ENCODE measurements around the gene ZNF749. TPM values are rescaled to one million over a fixed set of nuclear protein-coding genes. Genes with fewer than 3 reads are reported as not detected.

The ZNF749 gene
- total RNA-seq, 1 donor from 2014 or later, result 18.2 TPM

DNA sequence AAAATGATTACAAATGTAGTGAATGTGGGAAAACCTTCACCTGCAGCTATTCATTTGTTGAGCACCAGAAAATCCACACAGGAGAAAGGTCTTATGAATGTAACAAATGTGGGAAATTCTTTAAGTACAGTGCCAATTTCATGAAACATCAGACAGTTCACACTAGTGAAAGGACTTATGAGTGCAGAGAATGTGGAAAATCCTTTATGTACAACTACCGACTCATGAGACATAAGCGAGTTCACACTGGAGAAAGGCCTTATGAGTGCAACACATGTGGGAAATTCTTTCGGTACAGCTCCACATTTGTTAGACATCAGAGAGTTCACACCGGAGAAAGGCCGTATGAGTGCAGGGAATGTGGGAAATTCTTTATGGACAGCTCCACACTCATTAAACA is 36.3 kb upstream of the ZNF749 start:
- intact Hi-C loops (cut with micrococcal nuclease), result no loop called here
- TF ChIP-seq, protein P1, sequence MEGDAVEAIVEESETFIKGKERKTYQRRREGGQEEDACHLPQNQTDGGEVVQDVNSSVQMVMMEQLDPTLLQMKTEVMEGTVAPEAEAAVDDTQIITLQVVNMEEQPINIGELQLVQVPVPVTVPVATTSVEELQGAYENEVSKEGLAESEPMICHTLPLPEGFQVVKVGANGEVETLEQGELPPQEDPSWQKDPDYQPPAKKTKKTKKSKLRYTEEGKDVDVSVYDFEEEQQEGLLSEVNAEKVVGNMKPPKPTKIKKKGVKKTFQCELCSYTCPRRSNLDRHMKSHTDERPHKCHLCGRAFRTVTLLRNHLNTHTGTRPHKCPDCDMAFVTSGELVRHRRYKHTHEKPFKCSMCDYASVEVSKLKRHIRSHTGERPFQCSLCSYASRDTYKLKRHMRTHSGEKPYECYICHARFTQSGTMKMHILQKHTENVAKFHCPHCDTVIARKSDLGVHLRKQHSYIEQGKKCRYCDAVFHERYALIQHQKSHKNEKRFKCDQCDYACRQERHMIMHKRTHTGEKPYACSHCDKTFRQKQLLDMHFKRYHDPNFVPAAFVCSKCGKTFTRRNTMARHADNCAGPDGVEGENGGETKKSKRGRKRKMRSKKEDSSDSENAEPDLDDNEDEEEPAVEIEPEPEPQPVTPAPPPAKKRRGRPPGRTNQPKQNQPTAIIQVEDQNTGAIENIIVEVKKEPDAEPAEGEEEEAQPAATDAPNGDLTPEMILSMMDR (IDR thresholded peaks at IDR 0.05), result no peak
- peaks cover 10% of the 10 kb centered on the region for H3K9me3 Mint-ChIP-seq

DNA sequence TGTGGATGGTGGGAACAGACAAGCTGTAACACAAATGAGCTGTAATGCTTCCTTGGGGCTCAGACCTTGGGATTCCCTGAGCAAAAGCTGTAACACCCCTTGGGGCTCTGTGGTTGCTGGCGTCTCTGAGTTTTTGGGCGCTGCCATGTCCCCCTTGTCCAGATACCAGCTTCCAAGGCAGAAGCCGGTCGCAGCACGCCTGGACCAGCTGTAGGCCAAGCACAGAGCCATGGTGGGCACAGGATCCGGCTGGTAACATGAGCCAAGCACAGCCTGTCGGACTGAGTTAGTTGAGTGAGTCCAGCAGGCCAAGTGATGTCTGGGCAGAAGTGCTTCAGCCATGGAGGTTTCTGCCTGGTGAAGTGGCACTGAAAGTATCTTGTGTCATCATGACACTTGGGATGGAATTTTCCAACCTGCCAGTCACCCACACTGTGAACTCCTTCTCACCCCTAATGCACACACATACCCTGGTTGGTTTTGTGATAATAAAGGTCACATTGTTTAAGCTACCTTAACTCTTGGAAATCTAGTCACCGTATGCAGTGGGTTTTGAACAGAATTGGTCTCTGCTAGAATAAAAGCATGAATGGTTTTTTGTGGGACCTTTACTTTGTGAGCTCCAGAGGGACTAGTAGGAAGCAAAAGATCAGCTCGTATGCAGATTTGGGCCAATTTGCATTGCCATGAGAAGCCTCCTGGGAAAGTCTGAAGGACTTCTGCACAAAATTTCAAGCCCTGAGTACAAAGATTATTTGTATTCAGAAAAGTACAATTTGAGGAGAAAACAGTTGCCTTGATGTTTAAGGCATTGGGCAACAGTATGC is 31.2 kb upstream of the ZNF749 start:
- H3K27me3 Mint-ChIP-seq, result no peaks in the 10 kb centered on the region
- H3K4me3 Mint-ChIP-seq, result no peak overlapping the region
- no peak overlapping the region for H3K27ac Mint-ChIP-seq
- H3K9me3 Mint-ChIP-seq, result peaks cover 5% of the 10 kb centered on the region
- ATAC-seq (ENCODE audit: low read depth) (no peak), DNase-seq (no peak)
- peaks cover 7% of the 10 kb centered on the region for H3K4me1 Mint-ChIP-seq
- CTCF ChIA-PET, result no interaction called here
- POLR2A ChIA-PET, result interaction anchor here (0.5 kb wide), 1 partner anchor 886 kb away, joined by 7 read pairs; no protein-coding TSS in a partner anchor
- TF ChIP-seq, protein P1 (IDR thresholded peaks at IDR 0.05), result no peak
- peaks cover 19% of the 10 kb centered on the region for H3K36me3 Mint-ChIP-seq (ENCODE audit: low read depth)
- intact Hi-C loops (cut with micrococcal nuclease), result no loop called here

More for the DNA sequence above, 36.3 kb upstream of the ZNF749 start:
- H3K27ac Mint-ChIP-seq, result no peak overlapping the region
- ATAC-seq (ENCODE audit: low read depth) (no peak), DNase-seq (no peak)
- CTCF ChIA-PET, result no interaction called here
- H3K27me3 Mint-ChIP-seq, result no peaks in the 10 kb centered on the region
- POLR2A ChIA-PET, result no interaction called here
- peaks cover 2% of the 10 kb centered on the region for H3K4me1 Mint-ChIP-seq
- H3K36me3 Mint-ChIP-seq (ENCODE audit: low read depth), result peaks cover 70% of the 10 kb centered on the region
- H3K4me3 Mint-ChIP-seq, result no peak overlapping the region

DNA sequence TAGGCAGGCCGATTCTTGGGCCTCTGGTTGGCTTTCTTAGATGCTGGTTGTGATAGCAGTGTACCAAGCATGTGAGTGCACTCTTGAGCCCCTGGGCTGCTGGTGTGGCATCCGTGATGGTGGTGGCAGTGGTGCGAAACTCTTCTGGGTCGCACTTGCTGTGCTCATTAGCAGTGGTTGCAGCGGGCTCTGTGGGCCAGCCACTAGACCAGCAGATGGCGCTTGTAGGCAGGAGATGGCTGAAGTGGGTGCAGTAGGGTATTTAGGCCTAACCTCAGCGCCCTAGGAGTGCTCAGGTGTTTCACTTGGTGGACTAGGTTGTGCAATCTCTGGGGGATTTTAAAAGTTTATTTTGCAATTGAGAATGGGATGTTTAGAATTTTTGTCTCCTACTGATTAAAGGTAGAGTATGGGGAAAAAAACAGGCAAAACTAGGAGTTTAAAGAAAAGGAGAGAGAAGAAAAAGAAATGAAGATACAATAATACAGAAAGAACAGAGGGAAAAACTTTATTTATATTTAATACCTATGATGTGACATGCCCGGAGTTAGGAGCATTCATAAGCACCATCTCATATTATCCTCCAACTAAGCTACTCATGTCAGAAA is 28.5 kb upstream of the ZNF749 start:
- TF ChIP-seq, protein P1 (IDR thresholded peaks at IDR 0.05), result peak; percentile 25
- ChIA-PET CTCF (interaction anchor here (0.7 to 1.2 kb wide), 3 partner anchors 17 to 750 kb away, joined by 3 read pairs; partner anchors contain the start of gene ZNF548), POLR2A (no interaction called here)
- no peaks in the 10 kb centered on the region for H3K9me3 Mint-ChIP-seq
- intact Hi-C loops (cut with micrococcal nuclease), result loop anchor here (1.0 to 5.0 kb wide), 6 partner anchors 304 to 1111 kb away; partner anchors contain the start of genes ZBTB45 and ZNF329
- peak; percentile 53 for ATAC-seq (ENCODE audit: low read depth)
- H3K27me3 Mint-ChIP-seq, result no peaks in the 10 kb centered on the region
- peak; percentile 52 for DNase-seq
- H3K4me3 Mint-ChIP-seq, result no peak overlapping the region
- no peak overlapping the region for H3K27ac Mint-ChIP-seq
- peaks cover 18% of the 10 kb centered on the region for H3K4me1 Mint-ChIP-seq
- peaks cover 5% of the 10 kb centered on the region for H3K36me3 Mint-ChIP-seq (ENCODE audit: low read depth)

DNA sequence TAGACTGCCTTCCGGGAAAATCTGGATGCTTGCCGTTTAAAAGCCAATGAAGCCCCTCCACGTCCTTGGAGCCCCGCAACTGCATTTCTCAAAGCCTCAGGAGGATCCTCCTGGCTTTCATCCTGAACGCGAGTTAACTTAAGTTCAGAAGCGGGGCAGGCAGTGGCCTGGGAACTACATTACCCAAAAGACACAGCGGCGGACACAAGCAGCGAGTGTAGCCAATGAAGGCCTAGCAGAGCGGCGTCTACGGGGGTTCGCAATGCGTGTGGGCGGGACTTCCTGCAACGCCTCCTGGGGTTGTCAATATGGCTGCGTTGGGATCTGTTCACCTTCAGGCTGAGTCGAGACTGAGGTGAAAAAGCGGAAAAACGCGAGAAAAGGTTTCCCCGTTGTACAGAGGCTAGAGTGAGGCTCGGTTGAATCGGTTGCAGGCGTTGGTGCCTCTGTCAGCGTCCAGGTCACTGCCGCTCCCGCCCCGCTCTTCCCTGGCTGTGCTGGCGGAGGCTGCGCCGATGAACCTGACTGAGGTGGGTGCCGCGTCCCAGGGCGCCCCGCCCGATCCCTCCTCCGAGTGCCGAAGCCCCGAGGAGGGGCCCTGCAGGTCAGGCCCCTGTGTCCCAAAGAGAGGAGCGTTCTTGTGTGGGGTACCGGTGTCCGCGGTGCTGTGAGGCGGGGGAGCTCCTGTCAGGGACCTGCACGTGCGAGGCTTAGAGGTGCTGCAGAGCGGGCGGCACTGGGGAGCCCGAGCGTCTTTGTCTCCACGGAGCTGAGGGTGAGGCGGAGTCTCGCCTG is 24.1 kb upstream of the ZNF749 start, which contains the start of gene ZNF17:
ZNF17 (plus strand) TSS at position 285 of the 795 bp plus-strand sequence. CDS start 2,455 bp downstream, outside the sequence.
- TF ChIP-seq, protein P1 (IDR thresholded peaks at IDR 0.05), result no peak
- H3K4me1 Mint-ChIP-seq, result peaks cover 24% of the 10 kb centered on the region
- H3K9me3 Mint-ChIP-seq, result peaks cover under 1% of the 10 kb centered on the region
- H3K27me3 Mint-ChIP-seq, result no peaks in the 10 kb centered on the region
- DNase-seq, result peak; percentile 79
- POLR2A ChIA-PET, result interaction anchor here (0.6 to 0.8 kb wide), 2 partner anchors 364 to 408 kb away, joined by 6 to 7 read pairs; no protein-coding TSS in a partner anchor
- CTCF ChIA-PET, result no interaction called here
- ATAC-seq (ENCODE audit: low read depth), result peak; percentile 100
- H3K4me3 Mint-ChIP-seq, result peak within 1 kb of the TSS; percentile 94
- intact Hi-C loops (cut with micrococcal nuclease), result loop anchor here (1.0 to 10.0 kb wide), 12 partner anchors 22 to 916 kb away; partner anchors contain the start of genes TRAPPC2B, ZNF416, ZNF419 and ZNF547
- H3K36me3 Mint-ChIP-seq (ENCODE audit: low read depth), result peaks cover 33% of the 10 kb centered on the region
- H3K27ac Mint-ChIP-seq, result peak within 1 kb of the TSS; percentile 85
